ENCODE results near the gene TBPL2.
"Not testable (repeated sequence)": the region's sequence is repeated elsewhere in the genome, so short reads cannot be mapped to it uniquely, and the experiment has no call there.

TBPL2 gene

GRCh38 chr14:55440385-55440784 is at the start of gene TBPL2:
TSS of gene TBPL2 (minus strand) at chr14:55440616. CDS start at chr14:55440449, 167 bp downstream.
- no peak for DNase-seq

- DNase-seq: no peak
Observed at GRCh38 chr14:55488204-55488603, 47.8 kb upstream of the TBPL2 start.

GRCh38 chr14:55482936-55483605 is 42.7 kb upstream of the TBPL2 start:
- no peak for DNase-seq

- DNase-seq: no peak
Observed at GRCh38 chr14:55481769-55482168, 41.4 kb upstream of the TBPL2 start.

GRCh38 chr14:55477680-55478079 is 37.3 kb upstream of the TBPL2 start:
- no peak for DNase-seq

GRCh38 chr14:55476448-55476847 is 36.0 kb upstream of the TBPL2 start:
- not testable (repeated sequence) for DNase-seq

GRCh38 chr14:55473786-55474185 is 33.4 kb upstream of the TBPL2 start:
- DNase-seq: no peak

- DNase-seq: no peak
Observed at GRCh38 chr14:55470025-55470424, 29.6 kb upstream of the TBPL2 start.

- DNase-seq: no peak
Observed at GRCh38 chr14:55467307-55467706, 26.9 kb upstream of the TBPL2 start.

- no peak for DNase-seq
Observed at GRCh38 chr14:55458800-55459515, 18.5 kb upstream of the TBPL2 start.

- no peak for DNase-seq
Observed at GRCh38 chr14:55457496-55457895, 17.1 kb upstream of the TBPL2 start.

- DNase-seq: not testable (repeated sequence)
Observed at GRCh38 chr14:55456411-55456810, 16.0 kb upstream of the TBPL2 start.

- DNase-seq: peak; percentile 61
Observed at GRCh38 chr14:55454264-55455002, 14.0 kb upstream of the TBPL2 start.

GRCh38 chr14:55451950-55452349 is 11.5 kb upstream of the TBPL2 start:
- no peak for DNase-seq

GRCh38 chr14:55451398-55451797 is 11.0 kb upstream of the TBPL2 start:
- no peak for DNase-seq

GRCh38 chr14:55450987-55451386 is 10.6 kb upstream of the TBPL2 start:
- no peak for DNase-seq

GRCh38 chr14:55450539-55450938 is 10.1 kb upstream of the TBPL2 start:
- no peak for DNase-seq

- no peak for DNase-seq
Observed at GRCh38 chr14:55450124-55450523, 9.7 kb upstream of the TBPL2 start.

- no peak for DNase-seq
Observed at GRCh38 chr14:55449116-55449515, 8.7 kb upstream of the TBPL2 start.

- DNase-seq: no peak
Observed at GRCh38 chr14:55448141-55448614, 7.8 kb upstream of the TBPL2 start.

GRCh38 chr14:55446833-55447232 is 6.4 kb upstream of the TBPL2 start:
- no peak for DNase-seq

- peak; percentile 67 for DNase-seq
Observed at GRCh38 chr14:55446127-55446736, 5.8 kb upstream of the TBPL2 start.

- no peak for DNase-seq
Observed at GRCh38 chr14:55441286-55441685, 870 bp upstream of the TBPL2 start.

Data from SHP77 treated with DMSO at 0.1 percent for 48 hours (cell line).